SH-SY5Y (cell line): ENCODE results near the gene ASPDH.

Experiments used
- GATA2 ChIP-seq: IDR thresholded peaks from 2 replicates; pipeline ENCODE4 v1.6.1; 2011; ENCODE audit warnings: mild to moderate bottlenecking, low read depth, low read length
- GATA3 ChIP-seq: IDR thresholded peaks from 2 replicates; pipeline ENCODE4 v1.6.1; 2011; ENCODE audit warnings: low read depth, mild to moderate bottlenecking, low read length, moderate library complexity

- no peak for TF ChIP-seq GATA3
- no peak for TF ChIP-seq GATA2
These were observed 40.5 kb upstream of the ASPDH start for GRCh38 chr19:50554212-50554611.
